ENCODE results near the gene TSPAN5. TPM values are rescaled to one million over a fixed set of nuclear protein-coding genes. Genes with fewer than 3 reads are reported as not detected.

Gene TSPAN5
- total RNA-seq, 1 experiment from 2014 or later = 18.5 TPM

DNA sequence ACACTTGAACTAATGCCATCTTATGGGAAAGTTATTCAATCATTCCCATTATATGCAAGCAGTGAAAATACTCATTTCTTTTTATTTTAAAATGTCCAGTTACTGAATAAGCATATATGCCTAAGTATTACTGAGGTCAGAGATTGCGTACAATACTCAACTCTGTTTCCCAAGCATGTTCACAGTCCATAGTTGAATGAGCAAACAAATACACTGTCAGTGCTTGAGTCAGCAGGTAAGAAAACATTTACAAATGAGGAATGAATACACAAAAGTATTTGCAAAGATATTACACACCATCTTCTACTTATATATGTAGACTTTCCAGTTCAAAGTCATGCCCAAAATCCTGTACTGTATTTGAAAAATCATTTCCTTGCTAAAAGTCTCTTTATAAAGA is 74.1 kb downstream of the TSPAN5 start:
- CTCF ChIA-PET = interaction anchor here (0.6 kb wide), 1 partner anchor 44 kb away, joined by 3 read pairs; no protein-coding TSS in a partner anchor
- no peaks in the 10 kb centered on the region for H3K36me3 Mint-ChIP-seq (ENCODE audit: insufficient read depth, unreplicated experiment)
- no peaks in the 10 kb centered on the region for H3K9me3 Mint-ChIP-seq (ENCODE audit: unreplicated experiment)
- peak; percentile 10 for DNase-seq (ENCODE audit: unreplicated experiment)
- H3K4me3 Mint-ChIP-seq (ENCODE audit: unreplicated experiment) = no peak overlapping the region
- BruUV-seq (replicated peaks) = no TSS peak
- no peak overlapping the region for H3K27ac Mint-ChIP-seq (ENCODE audit: low read depth, unreplicated experiment)
- POLR2A ChIA-PET = no interaction called here
- H3K27me3 Mint-ChIP-seq (ENCODE audit: insufficient read depth, unreplicated experiment) = no peaks in the 10 kb centered on the region
- H3K4me1 Mint-ChIP-seq (ENCODE audit: insufficient read depth, unreplicated experiment) = peaks cover 7% of the 10 kb centered on the region
- TF ChIP-seq, protein P1, sequence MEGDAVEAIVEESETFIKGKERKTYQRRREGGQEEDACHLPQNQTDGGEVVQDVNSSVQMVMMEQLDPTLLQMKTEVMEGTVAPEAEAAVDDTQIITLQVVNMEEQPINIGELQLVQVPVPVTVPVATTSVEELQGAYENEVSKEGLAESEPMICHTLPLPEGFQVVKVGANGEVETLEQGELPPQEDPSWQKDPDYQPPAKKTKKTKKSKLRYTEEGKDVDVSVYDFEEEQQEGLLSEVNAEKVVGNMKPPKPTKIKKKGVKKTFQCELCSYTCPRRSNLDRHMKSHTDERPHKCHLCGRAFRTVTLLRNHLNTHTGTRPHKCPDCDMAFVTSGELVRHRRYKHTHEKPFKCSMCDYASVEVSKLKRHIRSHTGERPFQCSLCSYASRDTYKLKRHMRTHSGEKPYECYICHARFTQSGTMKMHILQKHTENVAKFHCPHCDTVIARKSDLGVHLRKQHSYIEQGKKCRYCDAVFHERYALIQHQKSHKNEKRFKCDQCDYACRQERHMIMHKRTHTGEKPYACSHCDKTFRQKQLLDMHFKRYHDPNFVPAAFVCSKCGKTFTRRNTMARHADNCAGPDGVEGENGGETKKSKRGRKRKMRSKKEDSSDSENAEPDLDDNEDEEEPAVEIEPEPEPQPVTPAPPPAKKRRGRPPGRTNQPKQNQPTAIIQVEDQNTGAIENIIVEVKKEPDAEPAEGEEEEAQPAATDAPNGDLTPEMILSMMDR (IDR thresholded peaks at IDR 0.05; ENCODE audit: unreplicated experiment) = no peak
- intact Hi-C loops (cut with micrococcal nuclease) = no loop called here

DNA sequence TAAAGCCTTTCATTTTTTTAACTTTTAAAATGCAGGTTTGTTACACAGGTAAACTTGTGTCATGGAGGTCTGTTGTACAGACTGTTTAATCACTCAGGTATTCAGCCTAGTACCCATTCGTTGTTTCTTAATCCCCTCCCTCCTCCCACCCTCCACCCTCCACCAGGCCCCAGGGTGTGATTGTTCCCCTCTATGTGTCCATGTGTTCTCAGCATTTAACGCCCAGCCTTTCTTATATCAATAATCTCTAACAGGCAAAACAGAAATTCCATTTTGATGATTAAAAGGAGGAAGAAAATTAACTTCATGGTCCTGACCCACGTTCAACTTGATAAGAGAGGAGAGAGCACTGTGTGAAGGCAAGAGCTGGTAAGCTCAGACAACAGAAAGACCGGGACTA is 75.1 kb downstream of the TSPAN5 start:
- Mint-ChIP-seq H3K27me3 (ENCODE audit: insufficient read depth, unreplicated experiment) (no peaks in the 10 kb centered on the region), H3K36me3 (ENCODE audit: insufficient read depth, unreplicated experiment) (no peaks in the 10 kb centered on the region), H3K4me3 (ENCODE audit: unreplicated experiment) (no peak overlapping the region), H3K9me3 (ENCODE audit: unreplicated experiment) (no peaks in the 10 kb centered on the region), H3K4me1 (ENCODE audit: insufficient read depth, unreplicated experiment) (peaks cover 7% of the 10 kb centered on the region), H3K27ac (ENCODE audit: low read depth, unreplicated experiment) (no peak overlapping the region)
- intact Hi-C loops (cut with micrococcal nuclease) = no loop called here
- ChIA-PET POLR2A (no interaction called here), CTCF (interaction anchor here (0.6 to 1.2 kb wide), 2 partner anchors 115 to 1322 kb away, joined by 3 read pairs; no protein-coding TSS in a partner anchor)
- no TSS peak for BruUV-seq (replicated peaks)
- TF ChIP-seq, protein P1 (IDR thresholded peaks at IDR 0.05; ENCODE audit: unreplicated experiment) = no peak
- no peak for DNase-seq (ENCODE audit: unreplicated experiment)

DNA sequence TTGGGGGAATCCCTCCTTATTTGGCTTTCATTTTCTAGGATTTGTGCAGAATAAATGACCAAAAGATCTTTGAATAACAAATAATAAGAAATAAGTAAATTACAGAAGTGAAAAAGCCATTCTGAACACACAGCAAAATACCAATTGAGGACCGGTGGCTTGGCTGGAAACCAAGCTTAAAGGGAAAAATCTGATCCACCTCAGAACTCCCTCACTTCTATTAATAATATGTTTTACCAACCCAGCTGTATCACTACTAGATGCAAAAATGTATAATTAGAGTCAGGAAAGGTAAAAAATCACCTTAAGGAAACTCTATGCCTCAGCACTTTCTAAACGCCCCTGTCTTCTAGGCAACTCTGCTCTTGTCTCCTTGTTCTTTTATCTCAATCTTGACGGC is 77.3 kb downstream of the TSPAN5 start:
- Mint-ChIP-seq H3K4me1 (ENCODE audit: insufficient read depth, unreplicated experiment) (peaks cover 7% of the 10 kb centered on the region), H3K9me3 (ENCODE audit: unreplicated experiment) (no peaks in the 10 kb centered on the region), H3K27me3 (ENCODE audit: insufficient read depth, unreplicated experiment) (no peaks in the 10 kb centered on the region), H3K36me3 (ENCODE audit: insufficient read depth, unreplicated experiment) (peaks cover 5% of the 10 kb centered on the region), H3K4me3 (ENCODE audit: unreplicated experiment) (no peak overlapping the region), H3K27ac (ENCODE audit: low read depth, unreplicated experiment) (no peak overlapping the region)
- intact Hi-C loops (cut with micrococcal nuclease) = no loop called here
- TF ChIP-seq, protein P1 (IDR thresholded peaks at IDR 0.05; ENCODE audit: unreplicated experiment) = no peak
- DNase-seq (ENCODE audit: unreplicated experiment) = no peak
- POLR2A ChIA-PET = no interaction called here
- no TSS peak for BruUV-seq (replicated peaks)
- CTCF ChIA-PET = no interaction called here

DNA sequence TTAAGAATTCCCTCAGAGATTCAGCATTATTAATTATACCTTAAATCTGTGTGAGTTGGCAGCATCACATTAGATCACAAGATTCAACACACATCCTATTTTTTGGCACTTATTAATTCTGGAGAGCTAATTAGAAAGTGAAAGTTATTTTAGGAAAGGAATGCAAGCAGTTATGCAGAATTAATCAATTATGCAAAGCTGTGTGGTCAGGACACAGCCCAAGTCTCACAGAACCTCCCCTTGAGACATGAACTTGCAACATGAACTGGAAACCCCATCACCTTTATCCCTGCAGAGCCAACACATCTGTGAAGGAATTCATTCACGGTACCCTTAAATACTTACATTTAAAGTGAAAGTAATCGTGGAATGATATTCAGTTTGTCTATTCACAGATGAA is 80.5 kb downstream of the TSPAN5 start:
- DNase-seq (ENCODE audit: unreplicated experiment) = no peak
- ChIA-PET POLR2A (interaction anchor here (0.8 kb wide), 1 partner anchor 11 kb away, joined by 3 read pairs; no protein-coding TSS in a partner anchor), CTCF (no interaction called here)
- TF ChIP-seq, protein P1 (IDR thresholded peaks at IDR 0.05; ENCODE audit: unreplicated experiment) = no peak
- Mint-ChIP-seq H3K4me3 (ENCODE audit: unreplicated experiment) (no peak overlapping the region), H3K9me3 (ENCODE audit: unreplicated experiment) (no peaks in the 10 kb centered on the region), H3K27me3 (ENCODE audit: insufficient read depth, unreplicated experiment) (no peaks in the 10 kb centered on the region), H3K27ac (ENCODE audit: low read depth, unreplicated experiment) (no peak overlapping the region), H3K36me3 (ENCODE audit: insufficient read depth, unreplicated experiment) (peaks cover 5% of the 10 kb centered on the region), H3K4me1 (ENCODE audit: insufficient read depth, unreplicated experiment) (no peaks in the 10 kb centered on the region)
- no TSS peak for BruUV-seq (replicated peaks)
- intact Hi-C loops (cut with micrococcal nuclease) = no loop called here

All from MCF 10A (cell line).